Pancreas (tissue), 10 donors: Measurements from ENCODE around the gene RALGDS. TPM values are rescaled to one million over a fixed set of nuclear protein-coding genes. Genes with fewer than 3 reads are reported as not detected.
A peak's percentile ranks its signal among the peaks of the same experiment; 100 is the strongest.

Source experiments
- ATAC-seq, 4 donors: fragments of 200-7000 bp; cut with Tn5 transposase; one replicate each; pipeline versions ENCODE4 v1.8.0 to v1.9.1; 2020; ENCODE audit warnings: mild to moderate bottlenecking in 4 of 4, moderate library complexity in 4 of 4
- DNase-seq, 6 donors: peaks; one replicate each; pipeline ENCODE4 v3.0.0-alpha.2; 2020
- FAIRE-seq: peaks from 2 replicates; lab custom pipeline; 2012; peaks lifted over from hg19 to GRCh38; lab: Jason Lieb, UNC
- H3K27ac ChIP-seq, 4 donors: fragments of 200-600 bp; sonication (generic); 1 replicate in 3 of 4; 2 replicates in 1 of 4; pipeline versions ENCODE4 v1.5.0 to v1.8.0; 2020
- H3K27me3 ChIP-seq, 4 donors: fragments of 200-600 bp; one replicate each; pipeline ENCODE4 v1.8.0; 2021
- H3K36me3 ChIP-seq, 3 donors: fragments of 200-600 bp; sonication (generic) in 1 of 3; one replicate each; pipeline versions ENCODE4 v1.5.0 to v1.8.0; 2020 to 2021
- H3K4me1 ChIP-seq, 3 donors: fragments of 200-600 bp; one replicate each; pipeline ENCODE4 v1.8.0; 2021
- H3K4me3 ChIP-seq, 4 donors: fragments of 200-600 bp; sonication (generic) in 2 of 4; one replicate each; pipeline versions ENCODE4 v1.5.0 to v1.8.0; 2020 to 2021
- H3K9me3 ChIP-seq, 4 donors: fragments of 200-600 bp; one replicate each; pipeline ENCODE4 v1.8.0; 2021
- CTCF ChIP-seq, 4 donors: fragments of 200-600 bp; sonication (generic) in 3 of 4; IDR thresholded peaks; one replicate each; pipeline versions ENCODE4 v1.5.0 to v1.8.0; 2021; ENCODE audit warnings: antibody characterized with exemption in 4 of 4
- WGBS, 2 donors: extraction: QIAGEN DNeasy Blood & Tissue Kit; methylation state at CpG; one replicate each; pipeline ENCODE4 v1.1.7; 2013; 5-methylcytosine and 5-hydroxymethylcytosine counted together
- intact Hi-C, 3 donors: fragments of 100-400 bp; cut with DNase I; formaldehyde crosslinking; loops; one replicate each; pipeline versions ENCODE4 v1.11.1 to v1.14.2; 2022
- polyA plus RNA-seq, 2 donors: library from polyadenylated mRNA; stranded (reverse); fragments of 200-250 nt; gene quantifications; one replicate each; pipeline ENCODE4 v1.2.3, GENCODE V29; 2013
- total RNA-seq, 6 donors: library from RNA; stranded (reverse); fragmentation: NEBNext Ultra II Directional in 4 of 6; extraction: Animal tissue kit (Norgen Biotek cat#: 25700) in 4 of 6; gene quantifications; one replicate each; pipeline versions ENCODE4 v1.2.1 to v1.2.4, GENCODE V29; 2021 to 2023
- donor health status: healthy with polysubstance abuse.
- donor health status: DM: no; HTN: no; CAD: no; lungs with moderate emphysema.
- donor health status: DM: no; HTN: no; CAD: no.
- donor health status: control.
- donor health status: control.
- donor health status: Bipolar disorder and iron deficiency.
- donor health status: DM: yes; HTN: yes; CAD: no.
- donor health status: DM: no; HTN: no; CAD: no.
- donor health status: DM: no; HTN: no; CAD: no.
- donor health status: DM: yes; HTN: yes; CAD: no.

The RALGDS gene
- total and polyA plus RNA-seq, 8 donors = 16.1 to 69.7 (median 20.5) TPM

- FAIRE-seq = no peak
- Histone ChIP-seq H3K9me3 (no peaks in the 10 kb centered on the region), H3K27me3 (no peaks in the 10 kb centered on the region), H3K36me3 (no peaks in the 10 kb centered on the region), H3K27ac (peak overlapping the region in 3 of 4 donors; percentile 67 to 87 (median 70)), H3K4me3 (peak overlapping the region in 3 of 4 donors; percentile 67 to 83 (median 70)), H3K4me1 (peaks cover 20 to 46% (median 26%) of the 10 kb centered on the region in 3 donors)
- intact Hi-C loops = no loop called here
- peak; percentile 2 to 9 (median 4) for ATAC-seq
- WGBS, 2 donors = 35 to 40% methylated on average over 21 of the region's 21 CpGs
- TF ChIP-seq CTCF (IDR thresholded peaks at IDR 0.05) = no peak
- DNase-seq = peak in 3 of 6 donors; percentile 56 to 74 (median 61)
Measured at GRCh38 chr9:133119846-133120500, 1.1 kb downstream of the RALGDS start.

- ATAC-seq (no peak), DNase-seq (peak in 3 of 6 donors; percentile 34 to 61 (median 50)), FAIRE-seq (no peak)
- Histone ChIP-seq H3K27me3 (no peaks in the 10 kb centered on the region), H3K9me3 (no peaks in the 10 kb centered on the region), H3K36me3 (no peaks in the 10 kb centered on the region), H3K4me1 (peaks cover 24 to 53% (median 32%) of the 10 kb centered on the region in 3 donors), H3K4me3 (peak overlapping the region in 3 of 4 donors; percentile 67 to 83 (median 70)), H3K27ac (peak overlapping the region in 3 of 4 donors; percentile 16 to 70 (median 67))
- TF ChIP-seq CTCF (IDR thresholded peaks at IDR 0.05) = no peak
- intact Hi-C loops = no loop called here
- 67 to 68% methylated on average over 20 to 21 of the region's 21 CpGs for WGBS, 2 donors
Measured at GRCh38 chr9:133119103-133119845, 1.8 kb downstream of the RALGDS start.

- no peak overlapping the region for H3K4me3 ChIP-seq
- no peak for FAIRE-seq
- peak overlapping the region in 3 of 4 donors; percentile 7 to 70 (median 67) for H3K27ac ChIP-seq
Measured at GRCh38 chr9:133118568-133118967, 2.5 kb downstream of the RALGDS start.

GRCh38 chr9:133118179-133118520 lies 2.9 kb downstream of the RALGDS start:
- no peak overlapping the region for H3K4me3 ChIP-seq
- FAIRE-seq (no peak), DNase-seq (peak in 2 of 6 donors; percentile 22 to 32), ATAC-seq (no peak)
- no peaks in the 10 kb centered on the region for H3K27me3 ChIP-seq
- no peaks in the 10 kb centered on the region for H3K36me3 ChIP-seq
- intact Hi-C loops = no loop called here
- H3K9me3 ChIP-seq = no peaks in the 10 kb centered on the region
- TF ChIP-seq CTCF (IDR thresholded peaks at IDR 0.05) = no peak
- H3K27ac ChIP-seq = peak overlapping the region; percentile 7 to 70 (median 42)
- WGBS, 2 donors = 79 to 85% methylated on average over 3 of the region's 3 CpGs
- H3K4me1 ChIP-seq = peaks cover 26 to 63% (median 43%) of the 10 kb centered on the region in 3 donors

More at GRCh38 chr9:133118568-133118967, 2.5 kb downstream of the RALGDS start:
- ATAC-seq = no peak
- H3K27me3 ChIP-seq = no peaks in the 10 kb centered on the region
- no peaks in the 10 kb centered on the region for H3K36me3 ChIP-seq
- TF ChIP-seq CTCF (IDR thresholded peaks at IDR 0.05) = no peak
- intact Hi-C loops = no loop called here
- DNase-seq = peak in 2 of 6 donors; percentile 20 to 42
- peaks cover 26 to 61% (median 39%) of the 10 kb centered on the region in 3 donors for H3K4me1 ChIP-seq
- H3K9me3 ChIP-seq = no peaks in the 10 kb centered on the region
- WGBS, 2 donors = 80 to 83% methylated on average over 3 of the region's 3 CpGs
